ENCODE measurements around the gene COL27A1. TPM values are rescaled to one million over a fixed set of nuclear protein-coding genes. Genes with fewer than 3 reads are reported as not detected.

The COL27A1 gene
- total RNA-seq, 1 donor from 2014 or later, result 4.3 TPM

DNA sequence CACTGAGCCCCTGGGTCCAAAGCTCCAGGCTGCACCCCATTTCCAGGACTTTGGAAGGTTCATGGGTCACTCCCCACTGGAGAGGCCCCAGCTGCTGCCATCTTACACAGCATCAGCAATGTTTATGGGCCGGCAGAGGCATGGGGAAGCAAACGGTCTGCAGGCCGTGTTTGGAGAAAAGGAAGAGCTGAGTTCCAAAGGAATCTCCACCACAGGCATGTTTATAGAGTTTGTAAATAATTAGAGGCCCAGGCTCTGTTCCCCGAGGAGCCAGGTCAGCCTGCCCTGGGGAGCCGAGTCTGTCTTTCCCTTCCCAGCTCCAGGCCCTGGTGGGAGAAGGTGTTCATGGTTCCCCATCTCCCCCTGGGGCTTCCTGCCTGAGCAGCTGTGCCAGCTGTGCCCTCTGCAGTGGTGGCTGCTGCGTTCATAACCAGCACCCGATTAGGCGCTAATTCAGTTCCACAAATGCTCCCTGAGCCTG lies 64.8 kb downstream of the COL27A1 start:
- H3K27me3 ChIP-seq, result no peaks in the 10 kb centered on the region
- H3K9me3 Mint-ChIP-seq, result no peaks in the 10 kb centered on the region
- H3K79me2 ChIP-seq (ENCODE audit: low read depth), result no peaks in the 10 kb centered on the region
- H3K27ac ChIP-seq, result no peak overlapping the region
- no peak overlapping the region for H3K9ac ChIP-seq
- H3K4me2 ChIP-seq, result no peak overlapping the region
- peaks cover 18% of the 10 kb centered on the region for H3K4me1 Mint-ChIP-seq
- no peak overlapping the region for H3K4me3 ChIP-seq
- peaks cover 3% of the 10 kb centered on the region for H4K20me1 ChIP-seq (ENCODE audit: low read depth)
- H3F3A ChIP-seq (ENCODE audit: low read depth), result peaks cover 12% of the 10 kb centered on the region
- peaks cover 3% of the 10 kb centered on the region for H3K27me3 Mint-ChIP-seq (ENCODE audit: insufficient read depth, low read depth)
- TF ChIP-seq CTCF (IDR thresholded peaks at IDR 0.05), result no peak
- TF ChIP-seq EZH2phosphoT487 (IDR thresholded peaks at IDR 0.05), result no peak
- no peak for TF ChIP-seq EZH2 (IDR thresholded peaks at IDR 0.05)
- H3K36me3 ChIP-seq, result no peaks in the 10 kb centered on the region
- H3K4me3 Mint-ChIP-seq, result no peak overlapping the region
- no peak overlapping the region for H2AFZ ChIP-seq (replicated peaks)
- no peak for DNase-seq (ENCODE audit: low spot score)
- H3K4me1 ChIP-seq, result peaks cover 4% of the 10 kb centered on the region
- H3K9me3 ChIP-seq (ENCODE audit: low read depth), result no peaks in the 10 kb centered on the region
- peak overlapping the region; percentile 78 for H3K27ac Mint-ChIP-seq
- H3K36me3 Mint-ChIP-seq, result no peaks in the 10 kb centered on the region

DNA sequence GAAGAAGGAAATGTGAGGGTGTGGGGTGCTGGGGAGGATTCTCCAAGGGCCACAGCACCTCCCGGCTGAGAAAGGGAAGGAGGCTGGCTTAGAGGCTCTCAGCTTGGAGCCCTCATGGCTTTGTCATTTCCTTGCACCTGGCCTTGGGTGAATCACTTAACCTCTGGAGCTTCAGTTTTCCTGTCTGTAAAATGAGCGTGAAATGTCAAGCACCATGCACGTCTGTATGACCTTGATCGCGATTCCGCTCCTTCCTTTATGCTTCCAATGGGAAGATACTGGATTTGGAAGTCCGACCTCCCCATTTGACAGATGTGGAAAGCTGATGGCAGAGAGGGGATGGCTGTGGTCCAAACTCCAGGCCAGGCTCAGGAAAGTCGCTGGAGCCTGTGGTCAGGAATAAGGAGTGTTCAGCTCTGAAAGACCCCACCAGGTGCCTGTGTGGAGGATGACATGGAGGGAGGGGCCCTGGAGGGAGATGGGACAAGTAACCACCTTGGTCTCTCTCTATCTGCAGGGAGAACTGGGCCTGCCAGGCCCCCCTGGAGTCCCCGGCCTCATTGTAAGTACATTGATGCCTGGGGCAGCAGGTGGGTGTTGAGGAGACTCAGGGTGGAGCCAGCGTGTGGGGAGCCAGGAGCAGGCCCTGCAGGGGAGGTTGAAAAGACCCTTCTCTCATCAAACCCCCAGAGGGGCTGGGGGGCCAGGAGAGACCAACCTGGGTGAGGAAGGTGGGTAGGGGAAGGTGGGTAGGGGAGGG lies 66.5 kb downstream of the COL27A1 start:
- Histone ChIP-seq H3K27ac (no peak overlapping the region), H3K9me3 (ENCODE audit: low read depth) (no peaks in the 10 kb centered on the region), H3K4me1 (peaks cover 4% of the 10 kb centered on the region), H3K27me3 (no peaks in the 10 kb centered on the region), H3K79me2 (ENCODE audit: low read depth) (no peaks in the 10 kb centered on the region), H3K36me3 (no peaks in the 10 kb centered on the region), H3F3A (ENCODE audit: low read depth) (peaks cover 12% of the 10 kb centered on the region), H3K9ac (no peak overlapping the region), H4K20me1 (ENCODE audit: low read depth) (peaks cover 3% of the 10 kb centered on the region), H2AFZ (replicated peaks) (no peak overlapping the region), H3K4me2 (no peak overlapping the region), H3K4me3 (no peak overlapping the region)
- TF ChIP-seq CTCF (IDR thresholded peaks at IDR 0.05) (no peak), EZH2phosphoT487 (IDR thresholded peaks at IDR 0.05) (no peak), EZH2 (IDR thresholded peaks at IDR 0.05) (no peak)
- Mint-ChIP-seq H3K4me3 (no peak overlapping the region), H3K9me3 (no peaks in the 10 kb centered on the region), H3K27me3 (ENCODE audit: insufficient read depth, low read depth) (peaks cover 3% of the 10 kb centered on the region), H3K27ac (no peak overlapping the region), H3K4me1 (peaks cover 34% of the 10 kb centered on the region), H3K36me3 (no peaks in the 10 kb centered on the region)
- no peak for DNase-seq (ENCODE audit: low spot score)

DNA sequence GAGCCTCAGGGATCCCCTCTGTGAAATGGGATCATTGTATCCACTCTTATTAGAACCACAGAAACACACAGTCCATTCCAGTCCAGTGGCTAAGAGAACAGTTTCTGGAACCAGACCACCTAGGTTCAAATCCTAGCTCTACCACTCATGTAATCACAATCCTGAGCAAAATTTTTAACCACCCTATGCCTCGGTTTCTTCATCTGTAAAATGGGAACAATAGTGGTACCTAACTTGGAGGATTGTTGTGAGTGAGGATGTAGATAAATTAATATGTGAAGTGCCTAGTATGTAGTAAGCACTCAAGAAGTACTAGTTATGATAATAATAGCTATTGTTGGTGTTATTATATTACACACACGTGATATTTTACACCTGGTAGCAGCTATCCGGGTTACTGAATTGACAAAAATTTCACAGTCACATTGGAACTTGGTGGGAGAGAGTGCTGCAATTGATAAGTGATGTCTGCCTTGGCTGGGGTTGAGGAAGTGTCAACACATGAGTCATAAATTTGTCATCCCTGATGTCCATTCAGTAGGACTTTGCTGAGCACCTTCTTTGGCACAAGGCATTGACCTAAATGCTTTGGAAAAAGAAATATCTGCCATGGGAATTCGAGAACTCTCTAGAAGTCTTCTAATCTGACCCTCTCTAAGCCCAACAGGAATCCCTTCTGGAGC lies 68.4 kb downstream of the COL27A1 start:
- Histone ChIP-seq H4K20me1 (ENCODE audit: low read depth) (peaks cover 13% of the 10 kb centered on the region), H3K36me3 (no peaks in the 10 kb centered on the region), H3K4me3 (no peak overlapping the region), H3K27ac (peak overlapping the region; percentile 10), H3K9me3 (ENCODE audit: low read depth) (no peaks in the 10 kb centered on the region), H2AFZ (replicated peaks) (no peak overlapping the region), H3K4me1 (peaks cover 18% of the 10 kb centered on the region), H3K4me2 (no peak overlapping the region), H3K79me2 (ENCODE audit: low read depth) (no peaks in the 10 kb centered on the region), H3K27me3 (no peaks in the 10 kb centered on the region), H3K9ac (no peak overlapping the region), H3F3A (ENCODE audit: low read depth) (peaks cover 18% of the 10 kb centered on the region)
- H3K27ac Mint-ChIP-seq, result no peak overlapping the region
- TF ChIP-seq EZH2phosphoT487 (IDR thresholded peaks at IDR 0.05), result no peak
- no peak for TF ChIP-seq EZH2 (IDR thresholded peaks at IDR 0.05)
- TF ChIP-seq CTCF (IDR thresholded peaks at IDR 0.05), result no peak
- no peak for DNase-seq (ENCODE audit: low spot score)
- no peaks in the 10 kb centered on the region for H3K36me3 Mint-ChIP-seq
- peaks cover 51% of the 10 kb centered on the region for H3K4me1 Mint-ChIP-seq
- H3K9me3 Mint-ChIP-seq, result no peaks in the 10 kb centered on the region
- H3K4me3 Mint-ChIP-seq, result no peak overlapping the region
- H3K27me3 Mint-ChIP-seq (ENCODE audit: insufficient read depth, low read depth), result peaks cover 5% of the 10 kb centered on the region
